Testis (tissue), 2 donors: ENCODE measurements around the gene TESMIN.

Source experiments
- POLR2A ChIP-seq: fragments of 450-650 bp; IDR thresholded peaks from one replicate; pipeline ENCODE4 v1.6.1; 2017; ENCODE audit warnings: antibody characterized with exemption, mild to moderate bottlenecking, moderate library complexity
- TF ChIP-seq, protein P1 (sequence below), 3 experiments: fragments of 450-650 bp in 2 of 3; fragments of 200-600 bp in 1 of 3; sonication (generic) in 1 of 3; IDR thresholded peaks; one replicate each; pipeline ENCODE4 v1.5.1; 2016 to 2019; ENCODE audit warnings: antibody characterized with exemption in 3 of 3, mild to moderate bottlenecking in 2 of 3, moderate library complexity in 1 of 3

DNA sequence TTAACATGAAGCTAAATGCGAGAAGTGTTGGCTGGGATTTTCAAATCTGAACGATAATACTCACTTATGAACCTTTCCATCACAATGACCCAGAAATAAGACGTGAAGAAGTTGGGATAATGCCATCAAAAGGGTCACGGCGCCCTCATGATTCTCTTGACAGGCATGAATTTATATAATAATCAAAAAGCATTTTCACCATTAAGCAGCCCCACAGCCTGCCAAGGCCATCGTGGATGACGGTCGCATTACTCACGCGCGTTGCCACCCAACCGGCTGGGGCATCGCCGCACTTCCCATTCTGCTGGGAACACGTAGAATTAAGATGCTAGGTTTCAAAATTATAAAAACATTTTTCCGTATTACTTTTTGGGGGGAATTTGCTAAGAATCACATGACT, 85.9 kb downstream of the TESMIN start:
- TF ChIP-seq, protein P1, sequence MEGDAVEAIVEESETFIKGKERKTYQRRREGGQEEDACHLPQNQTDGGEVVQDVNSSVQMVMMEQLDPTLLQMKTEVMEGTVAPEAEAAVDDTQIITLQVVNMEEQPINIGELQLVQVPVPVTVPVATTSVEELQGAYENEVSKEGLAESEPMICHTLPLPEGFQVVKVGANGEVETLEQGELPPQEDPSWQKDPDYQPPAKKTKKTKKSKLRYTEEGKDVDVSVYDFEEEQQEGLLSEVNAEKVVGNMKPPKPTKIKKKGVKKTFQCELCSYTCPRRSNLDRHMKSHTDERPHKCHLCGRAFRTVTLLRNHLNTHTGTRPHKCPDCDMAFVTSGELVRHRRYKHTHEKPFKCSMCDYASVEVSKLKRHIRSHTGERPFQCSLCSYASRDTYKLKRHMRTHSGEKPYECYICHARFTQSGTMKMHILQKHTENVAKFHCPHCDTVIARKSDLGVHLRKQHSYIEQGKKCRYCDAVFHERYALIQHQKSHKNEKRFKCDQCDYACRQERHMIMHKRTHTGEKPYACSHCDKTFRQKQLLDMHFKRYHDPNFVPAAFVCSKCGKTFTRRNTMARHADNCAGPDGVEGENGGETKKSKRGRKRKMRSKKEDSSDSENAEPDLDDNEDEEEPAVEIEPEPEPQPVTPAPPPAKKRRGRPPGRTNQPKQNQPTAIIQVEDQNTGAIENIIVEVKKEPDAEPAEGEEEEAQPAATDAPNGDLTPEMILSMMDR (IDR thresholded peaks at IDR 0.05): no peak
- no peak for TF ChIP-seq POLR2A
